HUES6 (cell line): Measurements from ENCODE around the gene SPOCK1.
"Not testable (repeated sequence)": the region's sequence is repeated elsewhere in the genome, so short reads cannot be mapped to it uniquely, and the experiment has no call there.

Experiments
- H3K27ac ChIP-seq: 2 replicates; pipeline ENCODE4 v1.7.0; 2013; ENCODE audit warnings: low read depth, mild to moderate bottlenecking, low read length, inconsistent platforms
- H3K27me3 ChIP-seq: 2 replicates; pipeline ENCODE4 v1.6.1; 2013; ENCODE audit warnings: low read length; ENCODE audit not compliant: control insufficient read depth, insufficient read depth
- H3K36me3 ChIP-seq: 2 replicates; pipeline ENCODE4 v1.6.1; 2013; ENCODE audit warnings: low read length; ENCODE audit not compliant: control insufficient read depth, insufficient read depth
- H3K4me1 ChIP-seq: 2 replicates; pipeline ENCODE4 v1.6.1; 2013; ENCODE audit warnings: low read length; ENCODE audit not compliant: control insufficient read depth, insufficient read depth
- H3K4me3 ChIP-seq: 2 replicates; pipeline ENCODE4 v1.5.1; 2013; ENCODE audit warnings: low read depth, low read length
- H3K9ac ChIP-seq: one replicate; pipeline ENCODE4 v1.6.1; 2013; ENCODE audit warnings: mild to moderate bottlenecking, low read length
- H3K9me3 ChIP-seq: 2 replicates; pipeline ENCODE4 v1.6.1; 2013; ENCODE audit warnings: low read depth, low read length; ENCODE audit not compliant: control insufficient read depth, insufficient read depth

SPOCK1 gene

DNA sequence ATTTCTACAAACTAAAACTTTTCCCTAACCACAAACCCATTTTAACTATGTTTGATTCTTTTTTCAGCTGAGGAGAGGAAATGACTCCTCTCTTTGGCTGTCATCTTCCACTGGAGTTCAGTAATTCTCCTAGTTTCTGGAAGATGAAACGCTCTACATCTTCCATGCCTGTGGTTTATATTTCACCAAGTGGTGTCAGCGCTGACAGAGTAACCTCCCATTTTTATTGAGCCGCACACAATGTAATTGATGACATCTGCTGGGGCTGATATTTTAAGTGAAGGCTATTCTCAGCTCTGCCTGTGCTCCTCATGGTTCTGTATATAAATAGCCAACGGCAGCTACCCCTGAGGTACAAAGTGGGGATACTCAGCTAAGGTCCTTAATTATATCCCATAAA, 234.6 kb downstream of the SPOCK1 start:
- Histone ChIP-seq H3K36me3 (no peaks in the 10 kb centered on the region), H3K27me3 (no peaks in the 10 kb centered on the region)

DNA sequence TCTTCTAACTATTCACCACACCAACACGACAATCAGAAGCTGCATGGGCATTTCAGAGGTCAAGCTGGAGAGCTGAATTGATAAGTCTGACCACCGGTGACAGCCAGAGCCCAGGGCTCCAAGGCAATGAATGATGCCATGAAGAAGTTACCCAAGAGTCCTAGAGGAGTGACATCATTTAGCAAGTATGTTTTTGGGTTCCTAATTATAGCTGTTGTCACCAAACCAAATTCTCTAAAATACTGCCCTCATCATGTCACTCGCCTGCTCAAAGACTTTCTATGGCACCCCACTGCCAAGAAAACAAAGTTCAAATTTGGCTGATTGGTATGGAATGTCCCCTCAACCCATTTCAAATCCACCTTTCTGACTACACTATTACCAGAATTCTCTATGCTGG, 235.1 kb downstream of the SPOCK1 start:
- Histone ChIP-seq H3K9me3 (no peaks in the 10 kb centered on the region), H3K36me3 (no peaks in the 10 kb centered on the region), H3K9ac (no peak overlapping the region), H3K4me1 (peaks cover 1% of the 10 kb centered on the region; the same call in 1 of the 2 replicates), H3K4me3 (no peak overlapping the region), H3K27ac (no peak overlapping the region), H3K27me3 (no peaks in the 10 kb centered on the region)

More for the DNA sequence above, 234.6 kb downstream of the SPOCK1 start:
- H3K27ac ChIP-seq, result no peak overlapping the region
- peaks cover 5% of the 10 kb centered on the region; the same call in 1 of the 2 replicates for H3K4me1 ChIP-seq
- no peak overlapping the region for H3K4me3 ChIP-seq
- H3K9me3 ChIP-seq, result no peaks in the 10 kb centered on the region
- H3K9ac ChIP-seq, result no peak overlapping the region

DNA sequence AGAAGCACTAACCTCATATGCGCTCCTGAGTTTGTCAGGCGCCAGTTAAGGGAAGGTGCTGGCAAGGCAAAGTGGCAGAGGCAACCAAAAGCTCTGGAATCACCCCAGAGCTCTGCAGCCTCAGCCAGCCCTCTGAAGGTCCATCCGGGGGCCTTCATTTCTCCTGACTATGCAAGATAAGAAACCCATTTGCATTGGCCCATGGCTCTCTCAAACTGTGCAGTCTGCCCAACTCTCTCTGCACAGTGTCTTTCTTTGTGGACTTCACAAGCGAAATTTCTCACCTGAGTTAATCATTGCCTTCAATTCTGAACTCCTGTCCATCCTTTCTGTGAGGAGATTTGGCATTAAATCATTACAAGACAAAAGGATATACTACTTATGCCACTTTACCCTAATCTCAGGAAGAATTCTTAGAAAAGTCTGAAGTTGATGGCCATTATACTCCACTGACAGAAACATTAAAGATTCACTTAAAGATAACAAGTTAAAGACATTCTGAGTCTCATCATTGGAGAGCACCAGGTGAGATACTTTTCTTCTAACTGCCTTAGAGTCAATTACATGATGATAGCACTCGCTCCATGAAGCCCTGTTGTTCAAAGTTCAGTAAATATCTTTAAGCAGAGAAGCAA, 235.6 kb downstream of the SPOCK1 start:
- Histone ChIP-seq H3K27ac (no peak overlapping the region), H3K9me3 (no peaks in the 10 kb centered on the region), H3K4me1 (no peaks in the 10 kb centered on the region), H3K36me3 (no peaks in the 10 kb centered on the region), H3K27me3 (no peaks in the 10 kb centered on the region), H3K9ac (no peak overlapping the region), H3K4me3 (no peak overlapping the region)

DNA sequence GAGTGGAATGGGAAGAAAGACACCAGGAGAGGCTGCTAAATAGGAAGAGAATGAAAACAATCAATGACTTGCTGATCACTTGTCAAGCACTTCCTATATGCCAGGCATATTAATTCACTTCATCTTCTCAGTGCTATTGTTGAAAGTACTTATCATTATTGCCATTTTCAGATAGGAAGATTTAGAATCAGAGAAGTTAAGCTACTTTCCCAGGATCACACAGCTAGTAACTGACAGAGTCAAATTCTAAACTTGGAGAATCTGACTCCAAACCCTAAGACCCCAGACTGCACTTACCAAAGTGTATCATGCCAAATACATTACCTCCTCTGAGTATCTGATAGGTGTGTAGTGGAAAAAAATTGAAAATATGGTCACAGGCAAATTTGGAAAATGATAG, 236.3 kb downstream of the SPOCK1 start:
- H3K9me3 ChIP-seq, result no peaks in the 10 kb centered on the region
- no peak overlapping the region for H3K9ac ChIP-seq
- no peaks in the 10 kb centered on the region for H3K4me1 ChIP-seq
- no peak overlapping the region for H3K4me3 ChIP-seq
- no peaks in the 10 kb centered on the region for H3K27me3 ChIP-seq
- no peak overlapping the region for H3K27ac ChIP-seq
- H3K36me3 ChIP-seq, result no peaks in the 10 kb centered on the region

DNA sequence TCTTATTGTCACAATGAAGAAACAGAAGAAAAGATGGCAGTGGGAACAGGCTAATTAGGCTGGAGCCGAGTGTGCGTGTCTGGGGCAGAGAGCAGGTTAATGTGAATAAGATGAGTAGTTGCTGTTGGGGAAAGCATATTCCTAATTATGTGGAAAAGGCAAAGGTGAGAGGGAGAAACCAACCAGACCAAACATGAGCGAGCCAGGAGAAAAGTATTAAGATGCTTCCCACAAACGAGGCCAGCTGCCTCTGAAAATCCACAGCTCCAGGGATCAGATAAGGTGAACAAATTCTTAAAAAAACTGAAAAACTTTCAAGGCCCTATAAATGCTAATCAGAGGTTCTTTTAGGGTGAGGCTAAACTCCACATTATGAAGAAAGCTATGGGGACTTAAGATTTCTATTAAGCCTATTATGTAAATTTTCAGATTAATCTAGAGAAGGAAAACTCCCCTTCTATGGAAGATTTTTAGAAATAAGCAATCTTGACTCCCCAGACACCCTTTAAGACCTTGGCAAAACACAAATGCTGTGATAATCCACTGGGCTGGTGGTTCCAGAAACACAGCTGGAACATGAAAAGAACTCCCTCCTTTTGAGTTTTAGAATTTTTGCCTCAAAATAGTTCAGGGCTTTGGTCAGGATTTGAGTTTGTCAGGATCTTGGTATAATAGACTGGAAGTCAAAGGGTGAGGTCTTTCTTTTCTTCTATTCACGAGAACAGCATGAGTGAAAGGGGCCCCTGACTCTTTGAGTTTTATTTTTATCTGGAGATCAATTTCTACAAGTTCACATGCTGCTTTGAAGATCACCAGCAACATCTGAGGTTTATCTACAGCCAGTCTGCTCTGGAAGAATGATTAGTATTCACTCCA, 238.1 kb downstream of the SPOCK1 start:
- Histone ChIP-seq H3K36me3 (no peaks in the 10 kb centered on the region), H3K4me1 (no peaks in the 10 kb centered on the region), H3K27me3 (no peaks in the 10 kb centered on the region)

DNA sequence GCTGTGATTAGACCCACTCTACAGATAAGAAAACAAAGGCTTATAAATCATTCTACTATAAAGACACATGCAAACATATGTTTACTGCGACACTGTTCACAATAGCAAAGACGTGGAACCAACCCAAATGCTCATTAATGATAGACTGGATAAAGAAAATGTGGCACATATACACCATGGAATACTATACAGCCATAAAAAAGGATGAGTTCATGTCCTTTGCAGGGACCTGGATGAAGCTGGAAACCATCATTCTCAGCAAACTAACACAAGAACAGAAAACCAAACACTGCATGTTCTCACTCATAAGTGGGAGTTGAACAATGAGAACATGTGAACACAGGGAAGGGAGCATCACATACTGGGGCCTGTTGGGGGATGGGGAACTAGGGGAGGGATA, 240.0 kb downstream of the SPOCK1 start:
- H3K36me3 ChIP-seq, H3K27me3 ChIP-seq, H3K4me3 ChIP-seq, H3K27ac ChIP-seq, H3K4me1 ChIP-seq, H3K9me3 ChIP-seq, H3K9ac ChIP-seq: not testable (repeated sequence)

More for the DNA sequence above, 238.1 kb downstream of the SPOCK1 start:
- no peak overlapping the region for H3K4me3 ChIP-seq
- H3K27ac ChIP-seq, result no peak overlapping the region
- no peaks in the 10 kb centered on the region for H3K9me3 ChIP-seq
- H3K9ac ChIP-seq, result no peak overlapping the region

DNA sequence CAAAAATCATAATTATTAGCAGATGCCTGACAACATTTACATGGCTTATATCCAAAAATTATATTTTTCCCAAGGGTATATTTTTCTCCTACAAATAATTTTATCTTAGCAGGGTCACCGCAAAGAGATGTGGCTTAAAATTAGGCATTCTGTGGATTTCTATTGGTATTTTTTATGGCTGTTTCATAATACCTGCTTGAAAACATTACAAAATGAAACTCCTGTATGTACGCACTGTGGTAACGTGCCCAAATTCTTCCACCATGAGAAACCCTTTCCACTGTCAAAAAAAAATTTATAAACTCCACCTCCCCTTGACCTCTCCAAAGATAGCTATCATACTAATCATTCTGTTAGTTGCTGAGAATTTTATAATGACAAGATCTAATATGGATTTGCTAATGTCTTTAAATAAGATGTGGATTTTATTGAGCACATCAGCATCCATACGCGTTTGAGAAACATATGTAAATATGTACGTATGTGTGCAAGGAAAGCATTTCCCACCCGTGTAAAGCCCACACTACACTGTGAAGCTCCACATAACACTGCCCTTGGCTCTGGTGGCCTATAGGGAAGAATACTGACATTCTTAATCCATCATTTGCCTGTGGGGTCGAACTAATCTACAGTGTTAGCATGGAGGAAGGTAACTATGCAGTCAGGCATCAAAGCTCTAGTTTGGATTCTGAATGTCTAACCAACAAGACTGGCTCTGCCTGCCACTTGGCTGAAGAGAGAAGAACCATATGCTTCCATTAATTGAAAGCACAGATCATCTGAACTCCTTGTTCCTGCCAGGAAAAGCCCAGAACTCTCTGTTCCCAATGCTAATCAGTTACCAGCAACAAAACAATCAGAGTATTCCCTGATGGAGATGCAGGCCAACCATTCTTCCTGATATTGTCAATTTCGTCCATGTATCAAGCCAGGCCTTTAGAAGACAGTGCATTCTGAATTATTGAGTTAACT, 244.7 kb downstream of the SPOCK1 start:
- H3K27me3 ChIP-seq, result no peaks in the 10 kb centered on the region
- no peak overlapping the region for H3K9ac ChIP-seq

DNA sequence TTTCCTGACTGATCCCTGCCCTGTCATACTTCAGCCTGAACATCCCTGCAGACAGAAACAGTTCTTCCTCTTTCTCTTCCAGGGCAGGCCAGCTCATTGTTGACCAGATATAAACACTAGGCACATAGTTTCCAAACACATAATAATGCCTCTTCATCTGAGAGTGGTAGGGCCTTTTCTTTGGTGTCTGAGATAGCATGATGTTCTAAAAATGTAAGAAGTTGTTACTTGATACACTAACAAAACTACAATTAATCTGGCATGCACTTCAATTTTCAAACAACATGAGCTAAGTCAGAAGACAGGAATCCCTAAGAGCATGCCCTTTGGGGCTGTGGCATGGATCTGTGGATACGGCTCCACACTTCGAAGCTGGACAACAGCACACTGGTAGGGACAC, 246.6 kb downstream of the SPOCK1 start:
- no peak overlapping the region for H3K4me3 ChIP-seq
- no peaks in the 10 kb centered on the region for H3K9me3 ChIP-seq
- H3K36me3 ChIP-seq, result no peaks in the 10 kb centered on the region
- H3K4me1 ChIP-seq, result no peaks in the 10 kb centered on the region
- no peak overlapping the region for H3K27ac ChIP-seq
- no peaks in the 10 kb centered on the region for H3K27me3 ChIP-seq
- no peak overlapping the region for H3K9ac ChIP-seq

More for the DNA sequence above, 244.7 kb downstream of the SPOCK1 start:
- Histone ChIP-seq H3K9me3 (no peaks in the 10 kb centered on the region), H3K4me1 (no peaks in the 10 kb centered on the region), H3K4me3 (no peak overlapping the region), H3K36me3 (no peaks in the 10 kb centered on the region), H3K27ac (no peak overlapping the region)

DNA sequence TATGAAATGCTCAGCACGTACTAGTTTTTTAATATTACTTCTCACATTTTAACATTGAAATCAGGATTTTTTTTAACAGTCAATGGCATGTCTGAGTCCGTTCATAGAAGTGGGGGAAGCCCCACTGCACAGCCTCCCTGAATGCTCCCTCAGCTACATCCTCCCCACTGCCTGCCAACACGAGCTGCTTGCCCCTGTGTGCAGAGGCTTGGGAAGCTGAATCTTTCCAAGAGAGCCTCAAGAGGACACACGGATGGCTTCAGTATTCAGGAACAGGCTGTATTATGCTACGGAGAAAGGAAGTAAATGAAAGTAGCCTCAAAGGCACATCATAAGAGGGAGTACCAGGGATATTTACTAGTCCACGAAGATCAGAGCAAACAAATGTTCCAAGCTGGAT, 248.7 kb downstream of the SPOCK1 start:
- Histone ChIP-seq H3K27ac (no peak overlapping the region), H3K9ac (no peak overlapping the region), H3K36me3 (no peaks in the 10 kb centered on the region), H3K4me1 (no peaks in the 10 kb centered on the region), H3K9me3 (no peaks in the 10 kb centered on the region), H3K4me3 (no peak overlapping the region), H3K27me3 (no peaks in the 10 kb centered on the region)

DNA sequence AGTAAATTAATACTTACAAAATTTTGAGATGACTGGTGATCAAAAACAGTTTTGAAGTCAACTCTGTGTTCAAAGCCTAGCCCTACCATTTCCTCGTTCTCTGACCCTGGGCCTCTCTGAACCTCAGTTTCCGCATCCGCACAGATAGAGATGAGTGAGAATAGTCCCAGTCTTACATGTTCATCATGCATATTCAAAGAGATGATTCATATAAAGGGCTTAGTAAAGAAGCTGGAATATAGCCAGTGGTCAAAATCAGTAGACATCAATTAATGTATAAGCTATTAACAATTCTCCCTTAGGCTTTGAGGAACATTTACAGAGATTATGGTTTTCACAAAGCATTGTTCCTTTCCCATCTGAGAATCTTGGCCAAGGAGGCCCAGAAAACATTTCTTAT, 250.6 kb downstream of the SPOCK1 start:
- Histone ChIP-seq H3K4me1 (no peaks in the 10 kb centered on the region), H3K4me3 (no peak overlapping the region), H3K27me3 (no peaks in the 10 kb centered on the region), H3K27ac (no peak overlapping the region), H3K36me3 (no peaks in the 10 kb centered on the region), H3K9ac (no peak overlapping the region), H3K9me3 (no peaks in the 10 kb centered on the region)
